HG02973 (cell line): ENCODE results near the gene ZIC4.

Experiments used
- ATAC-seq: cut with Tn5 transposase; IDR thresholded peaks from one replicate; pipeline ENCODE4 v1.9.1; 2021; ENCODE audit warnings: moderate library complexity; ENCODE audit not compliant: unreplicated experiment

The ZIC4 gene

DNA sequence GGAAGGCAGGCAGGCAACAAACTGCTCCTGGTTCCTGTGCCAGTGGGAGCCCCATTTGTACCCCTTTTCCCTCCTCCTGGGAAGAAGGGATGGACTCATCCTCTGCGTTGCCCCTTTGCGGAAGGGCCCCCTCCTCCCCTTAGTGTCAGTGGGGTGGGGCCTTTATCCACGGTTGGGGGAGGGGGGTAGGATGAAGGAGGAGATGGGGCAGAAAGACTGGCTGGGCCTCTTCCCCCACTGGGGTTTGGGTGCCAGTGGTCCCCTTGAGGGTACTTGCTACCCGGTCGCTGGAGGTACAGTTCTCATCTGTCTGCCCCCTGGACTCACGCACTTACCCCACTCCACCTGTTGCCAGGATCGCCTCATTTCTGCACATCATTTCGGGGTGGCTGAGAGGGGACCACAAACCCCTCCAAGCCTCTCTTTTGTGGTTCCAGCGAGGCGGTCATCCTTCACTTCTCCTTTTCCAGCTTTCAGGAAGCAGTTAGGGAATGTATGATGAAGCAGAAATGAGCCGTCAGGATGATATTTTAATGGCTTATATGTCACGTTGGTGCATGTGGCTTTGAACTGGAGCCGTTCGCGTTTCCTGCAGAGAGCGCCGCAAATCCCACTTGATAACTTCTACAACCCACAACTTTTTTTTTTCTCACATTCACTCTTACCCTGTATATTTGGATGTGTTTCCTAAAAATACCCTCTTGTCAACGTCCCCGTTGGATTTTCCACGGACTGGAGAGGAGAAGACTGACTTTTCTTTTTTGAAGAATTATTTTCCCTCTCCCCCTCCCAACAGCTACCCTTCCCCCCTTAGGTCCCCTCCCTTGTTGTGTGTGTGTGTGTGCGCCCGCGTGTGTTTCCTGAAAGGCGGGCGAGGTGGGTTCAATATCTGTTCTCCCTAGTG, at the start of gene ZIC4:
Gene ZIC4, minus strand, starts transcription at position 516 of the 904 bp plus-strand sequence. CDS start 3,746 bp downstream, outside the sequence.
- no peak for ATAC-seq

DNA sequence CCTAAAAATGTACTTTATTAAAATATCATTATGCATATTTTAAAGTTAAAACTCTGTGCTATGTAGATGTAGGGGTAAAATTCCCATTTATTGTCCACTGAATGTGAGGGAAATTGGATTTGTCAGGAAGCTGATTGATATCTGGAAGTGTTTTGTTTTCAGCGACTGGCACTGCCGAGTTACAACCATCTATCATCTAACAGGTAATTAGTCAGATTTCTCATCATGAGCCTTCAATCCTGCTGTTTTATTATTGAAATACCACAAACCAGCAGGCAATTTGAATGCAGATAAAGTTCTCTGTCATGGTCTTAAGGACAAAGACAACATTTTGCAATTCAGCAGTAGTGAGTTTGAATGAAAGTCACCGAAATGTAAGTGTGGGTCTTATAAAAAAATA, 43.3 kb upstream of the ZIC4 start:
- no peak for ATAC-seq

DNA sequence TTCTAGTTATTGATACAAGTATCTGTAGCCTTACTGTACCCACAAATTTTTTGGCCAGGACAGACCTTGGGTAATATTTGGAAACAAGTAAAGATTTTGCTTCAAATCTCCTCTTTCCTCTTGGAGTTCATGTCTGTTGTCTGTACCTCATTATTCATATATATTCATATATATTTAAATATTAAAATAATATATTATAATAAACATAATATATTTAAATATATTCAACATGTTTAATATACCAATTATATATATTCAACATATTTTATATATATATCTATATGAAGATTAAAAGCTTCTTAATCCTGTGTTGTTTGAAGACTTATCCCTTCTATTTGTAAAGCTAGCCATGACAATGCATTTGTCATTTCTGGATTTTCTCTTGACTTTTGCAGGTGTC, 40.9 kb upstream of the ZIC4 start:
- ATAC-seq = no peak

DNA sequence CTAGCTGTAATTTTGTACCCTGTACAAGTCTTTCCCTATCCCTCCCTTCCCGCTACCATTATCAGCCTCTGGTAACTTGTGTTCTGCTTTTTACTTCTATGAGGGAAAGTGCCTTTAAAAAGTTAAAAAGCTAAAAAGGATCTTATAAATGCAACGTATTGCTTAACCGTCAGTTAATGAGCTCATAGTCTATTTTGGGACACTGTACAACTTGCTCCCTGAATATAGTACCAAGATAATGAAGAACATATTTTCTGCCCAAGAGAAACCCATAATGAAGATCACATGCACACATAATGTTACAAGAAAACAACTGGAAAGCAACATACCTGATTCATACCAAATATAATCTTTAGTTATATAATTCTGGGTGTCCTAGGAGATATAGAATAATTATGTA, 25.4 kb upstream of the ZIC4 start:
- no peak for ATAC-seq

DNA sequence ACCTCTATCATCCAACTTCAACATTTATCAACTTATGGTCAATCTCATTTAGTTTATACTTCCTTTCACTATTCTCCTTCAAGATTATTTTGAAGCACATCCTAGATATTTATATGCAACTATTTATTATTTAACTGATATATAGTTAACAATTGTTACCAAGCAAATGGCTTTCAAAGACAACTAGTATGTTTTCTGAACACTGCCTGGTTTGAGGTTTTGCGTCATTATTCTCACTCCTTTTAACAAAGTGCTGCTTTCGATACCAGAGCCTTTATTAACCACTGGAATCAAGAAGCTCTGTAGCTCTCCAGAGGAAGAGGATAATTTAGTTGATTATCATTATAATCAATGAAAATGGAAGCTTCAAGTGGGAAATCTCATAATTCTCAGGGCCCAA, 22.4 kb upstream of the ZIC4 start:
- no peak for ATAC-seq

DNA sequence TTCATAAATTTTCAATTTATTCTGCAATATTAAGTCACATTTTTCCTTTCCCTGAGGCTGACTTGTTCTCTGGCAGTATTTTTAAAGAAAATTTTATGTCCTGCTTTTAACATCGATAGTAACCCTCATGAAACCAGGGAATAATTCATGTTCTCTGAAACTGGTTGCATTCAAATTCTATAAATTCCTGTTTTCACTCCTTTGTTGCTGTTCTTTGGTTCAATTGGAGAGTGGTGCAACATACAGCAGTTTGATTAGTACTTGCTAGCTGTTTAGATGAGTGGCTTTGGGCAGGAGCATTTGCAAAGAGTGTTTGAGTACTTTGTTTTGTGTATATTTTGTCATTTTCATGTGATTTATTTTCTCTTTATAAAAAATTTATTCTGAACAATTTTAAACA, 22.0 kb upstream of the ZIC4 start:
- ATAC-seq = no peak

DNA sequence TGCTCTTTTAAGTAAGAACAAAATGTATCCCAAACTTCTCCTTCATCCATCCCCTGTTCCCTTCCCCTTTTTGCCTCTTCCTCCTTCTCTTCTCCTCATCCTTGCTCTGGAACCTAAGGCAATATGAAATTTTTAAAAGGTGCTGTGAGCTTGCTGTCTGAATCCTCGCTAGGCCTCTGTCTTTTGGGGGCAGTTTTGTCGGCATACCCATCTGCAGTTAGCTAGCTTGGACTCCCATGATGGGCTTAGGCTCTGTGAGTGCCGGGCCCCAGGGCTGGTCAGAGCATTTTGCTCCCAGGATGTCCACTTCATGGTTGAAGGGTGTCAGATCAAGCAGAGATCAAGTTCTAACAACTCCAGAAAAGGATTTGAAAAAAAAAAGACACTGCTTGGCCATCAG, 21.4 kb upstream of the ZIC4 start:
- ATAC-seq = no peak

DNA sequence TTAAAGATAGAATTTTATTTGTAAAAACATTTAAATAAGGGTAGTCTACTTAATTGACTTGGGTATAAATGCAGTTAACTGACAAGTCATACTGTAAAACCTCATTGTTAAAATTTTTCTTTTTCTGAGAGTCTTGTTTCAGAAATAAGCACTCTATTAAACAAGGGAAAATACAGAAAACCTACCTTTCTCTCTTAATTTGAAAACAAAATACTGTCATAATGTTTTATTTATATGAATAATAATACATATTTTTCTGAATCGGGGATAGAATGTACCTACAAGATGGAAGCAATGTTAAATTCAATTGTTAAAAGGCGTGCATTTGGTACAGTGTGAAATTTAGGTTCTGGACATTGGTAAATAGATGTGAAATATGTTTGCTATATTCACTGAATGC, 20.6 kb upstream of the ZIC4 start:
- no peak for ATAC-seq

DNA sequence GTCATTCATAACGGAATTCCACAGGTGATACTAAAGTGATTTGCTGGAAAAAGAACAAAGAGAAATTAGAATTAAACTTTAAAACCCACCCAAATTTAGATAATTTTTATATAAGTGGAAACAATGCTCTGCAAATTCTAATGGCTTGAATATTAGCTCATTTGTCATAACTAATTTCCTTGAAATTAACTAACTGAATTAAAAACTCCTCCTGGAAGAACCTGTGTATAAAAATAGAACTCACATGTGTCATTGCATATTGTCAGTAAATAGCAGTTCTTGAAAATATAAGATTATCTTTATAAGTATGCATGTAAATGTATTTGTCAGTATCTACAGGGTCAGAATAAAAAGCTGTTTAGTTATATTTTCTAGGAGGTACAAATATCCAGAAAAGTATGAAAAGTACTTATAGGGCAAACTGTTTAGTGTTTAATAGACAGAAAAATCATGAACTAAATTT, 19.1 kb upstream of the ZIC4 start:
- no peak for ATAC-seq

DNA sequence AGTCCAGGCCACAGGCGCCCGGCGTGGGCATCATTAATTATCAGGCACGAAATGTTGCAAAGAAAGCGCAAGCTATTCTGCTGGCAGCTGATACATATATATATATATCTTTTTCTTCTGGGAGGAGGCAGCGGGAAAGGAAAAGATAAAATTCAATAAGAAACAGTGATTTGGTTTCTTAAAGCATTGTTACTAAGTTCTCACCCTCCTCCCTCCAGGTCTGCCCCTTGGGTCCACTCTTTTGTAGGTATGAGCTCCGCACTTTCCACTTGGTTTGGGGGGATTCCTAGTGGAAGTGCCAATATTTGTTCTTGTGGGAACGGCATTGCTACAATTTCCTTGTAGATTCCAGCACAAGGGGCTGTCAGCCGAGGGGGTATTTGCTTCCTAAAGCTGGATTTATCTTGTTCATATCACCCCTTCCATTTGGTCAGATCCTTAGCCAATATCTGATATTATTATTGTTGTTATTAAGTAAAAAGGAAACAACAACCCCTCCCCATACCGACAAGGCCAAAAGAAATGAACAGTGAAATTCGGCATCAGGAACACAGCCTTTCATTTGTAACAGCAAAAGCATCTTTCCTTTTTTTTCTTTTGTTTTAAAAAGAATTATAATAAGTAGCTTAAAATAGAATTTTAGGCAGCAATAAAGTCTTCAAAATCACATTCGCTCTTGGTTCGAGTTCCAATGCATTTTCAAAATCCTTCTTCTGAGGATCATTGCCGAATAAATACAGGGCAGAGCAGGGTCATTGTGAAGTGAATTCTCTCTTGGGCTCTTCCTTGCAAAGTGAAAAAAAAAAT, 18.4 kb upstream of the ZIC4 start:
- ATAC-seq = no peak

DNA sequence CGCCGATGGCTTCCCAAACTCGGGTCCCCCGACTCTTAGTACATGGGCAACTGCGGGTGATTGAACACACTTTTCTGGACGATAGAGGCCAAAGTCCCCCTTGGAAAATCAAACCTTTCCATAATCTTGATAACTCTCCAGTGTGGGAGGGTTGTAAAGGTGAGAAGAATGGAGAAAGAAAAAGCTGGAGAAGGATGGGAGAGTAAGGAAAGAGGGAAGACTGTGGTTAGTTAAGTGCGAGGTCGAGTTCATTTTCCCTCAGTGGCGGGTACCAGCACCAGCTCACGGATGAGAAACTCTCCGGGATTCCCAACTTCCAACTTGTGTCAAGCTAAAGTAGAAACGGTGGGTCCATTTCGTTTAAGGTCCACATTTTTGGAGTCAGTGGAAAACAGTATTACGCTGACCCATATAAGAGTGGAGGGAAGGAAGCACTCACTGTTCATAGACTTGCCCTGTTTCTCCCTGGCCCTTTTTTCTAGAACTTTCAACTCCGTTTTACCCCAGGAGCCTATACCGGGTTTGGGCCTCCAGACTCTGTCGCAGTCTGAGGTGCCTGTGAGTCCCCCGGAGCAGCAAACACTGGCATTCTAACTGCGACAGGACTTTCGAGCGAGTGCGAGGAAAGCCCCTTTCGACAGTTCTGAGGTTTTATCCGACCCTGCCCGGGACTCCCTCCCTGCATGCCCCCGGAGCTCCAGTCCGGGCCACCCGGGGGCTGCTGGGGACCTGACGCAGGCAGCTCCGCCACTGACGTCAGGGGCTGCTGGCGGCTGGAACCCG, 17.6 kb upstream of the ZIC4 start:
- no peak for ATAC-seq

DNA sequence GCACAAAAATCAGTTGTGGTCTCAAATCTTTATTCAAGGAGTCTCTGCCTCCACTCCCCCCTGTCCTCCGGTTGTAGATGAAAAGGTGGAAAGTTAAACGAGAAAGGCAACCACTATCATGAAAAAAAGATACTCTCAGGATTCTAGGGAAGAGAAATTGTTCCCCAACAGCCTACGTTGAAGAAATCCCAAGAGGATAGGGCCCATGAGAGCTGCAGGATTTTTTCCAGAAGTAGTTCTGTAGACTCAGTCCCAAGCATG, 17.1 kb upstream of the ZIC4 start:
- ATAC-seq = no peak

DNA sequence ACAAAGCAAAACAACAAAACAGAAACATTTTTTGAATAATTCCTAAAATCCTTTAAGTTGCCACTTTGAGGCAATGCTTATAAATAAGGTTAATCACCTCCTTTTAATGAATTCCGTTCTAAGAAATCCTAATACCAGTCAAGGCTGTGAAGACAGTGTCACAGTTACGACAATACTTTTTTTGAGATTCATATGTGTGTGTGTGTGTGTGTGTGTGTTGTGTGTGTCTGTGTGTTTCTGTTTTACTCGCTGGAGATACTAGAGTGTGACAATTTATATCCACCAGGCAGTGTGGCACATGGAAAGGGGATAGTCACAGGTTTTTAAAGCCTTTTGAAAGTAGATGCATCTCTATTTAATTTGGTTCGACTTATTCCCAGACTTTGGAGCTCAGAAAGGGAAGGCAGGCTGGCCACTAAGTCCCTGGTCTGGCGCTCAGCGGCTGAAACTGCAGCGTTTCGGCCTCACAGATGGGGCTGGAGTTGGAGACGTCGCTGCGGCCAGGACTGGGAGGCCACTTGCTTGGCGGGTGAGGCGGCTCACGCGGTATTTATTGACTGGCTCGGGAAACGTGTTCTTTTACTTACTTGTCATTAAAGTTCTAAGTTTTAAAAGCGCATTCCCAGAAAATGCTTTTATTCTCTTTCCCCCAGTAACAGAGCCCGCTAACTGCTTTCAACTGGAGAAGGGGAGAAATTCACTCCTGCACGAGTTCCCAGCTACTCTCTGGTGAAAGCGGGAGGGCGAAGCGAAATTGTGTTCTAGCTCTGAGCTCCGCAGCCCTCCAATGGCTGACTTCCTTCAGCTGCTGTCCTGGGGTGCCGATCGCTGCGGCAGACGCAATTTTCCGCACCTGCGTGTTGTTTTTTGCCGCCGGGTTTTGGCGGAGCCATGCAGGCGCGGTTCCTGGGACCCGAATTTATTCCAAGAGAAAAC, 16.5 kb upstream of the ZIC4 start:
- no peak for ATAC-seq

DNA sequence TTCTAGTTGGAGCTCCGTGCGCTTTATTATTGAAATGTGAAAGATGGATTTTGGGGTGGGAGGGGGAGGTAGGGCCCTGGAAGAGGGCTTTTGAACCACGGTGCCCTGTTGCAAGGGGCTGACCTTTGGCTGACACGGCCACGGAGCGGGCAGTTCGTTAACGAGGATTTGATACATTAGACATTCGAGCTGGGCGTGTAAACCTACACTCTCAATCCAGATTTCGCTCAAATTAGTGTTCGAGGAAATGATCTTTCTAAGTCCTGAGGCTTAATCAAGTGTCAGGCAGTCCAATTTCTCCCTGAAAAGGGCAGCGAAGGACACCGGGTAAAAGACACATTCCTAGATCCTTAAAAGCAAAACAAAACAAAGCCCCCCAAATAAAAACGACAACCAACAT, 15.9 kb upstream of the ZIC4 start:
- ATAC-seq = no peak

DNA sequence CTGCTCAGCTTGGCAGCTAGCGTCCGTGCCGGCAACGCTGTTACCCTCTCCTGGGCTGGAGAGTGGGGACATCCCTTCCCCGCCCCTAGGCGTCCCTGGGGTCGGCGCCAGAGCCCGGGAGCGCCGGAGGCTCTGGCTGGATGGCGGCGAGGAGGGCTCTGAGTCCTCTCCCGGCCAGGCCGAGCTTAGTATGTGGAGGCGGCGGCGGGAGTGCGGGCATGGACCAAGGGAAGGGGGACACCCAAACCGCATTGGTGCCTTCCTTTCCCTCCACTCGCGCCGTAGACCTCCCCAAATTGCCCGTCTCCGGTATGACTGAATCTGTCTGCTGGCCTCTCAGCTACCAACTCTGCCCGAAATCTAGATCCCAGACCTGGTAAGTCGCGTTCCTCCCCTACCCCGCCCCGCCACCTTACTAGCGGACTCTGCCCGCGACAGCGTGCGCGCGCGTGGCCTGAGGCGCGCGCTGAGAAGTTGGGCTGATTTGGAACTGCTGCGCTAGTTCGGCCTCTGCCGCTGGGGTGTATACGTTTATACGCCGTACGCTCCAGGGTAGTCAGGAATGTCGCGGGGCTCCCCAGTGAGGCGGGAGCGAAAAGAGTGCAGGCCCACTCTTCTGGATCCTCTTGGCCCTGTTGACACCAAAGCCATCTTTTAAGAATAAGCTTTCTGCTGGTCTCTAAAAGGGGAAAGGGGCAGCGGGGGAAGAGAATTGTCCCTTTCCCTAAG, 15.0 kb upstream of the ZIC4 start:
- ATAC-seq = no peak

DNA sequence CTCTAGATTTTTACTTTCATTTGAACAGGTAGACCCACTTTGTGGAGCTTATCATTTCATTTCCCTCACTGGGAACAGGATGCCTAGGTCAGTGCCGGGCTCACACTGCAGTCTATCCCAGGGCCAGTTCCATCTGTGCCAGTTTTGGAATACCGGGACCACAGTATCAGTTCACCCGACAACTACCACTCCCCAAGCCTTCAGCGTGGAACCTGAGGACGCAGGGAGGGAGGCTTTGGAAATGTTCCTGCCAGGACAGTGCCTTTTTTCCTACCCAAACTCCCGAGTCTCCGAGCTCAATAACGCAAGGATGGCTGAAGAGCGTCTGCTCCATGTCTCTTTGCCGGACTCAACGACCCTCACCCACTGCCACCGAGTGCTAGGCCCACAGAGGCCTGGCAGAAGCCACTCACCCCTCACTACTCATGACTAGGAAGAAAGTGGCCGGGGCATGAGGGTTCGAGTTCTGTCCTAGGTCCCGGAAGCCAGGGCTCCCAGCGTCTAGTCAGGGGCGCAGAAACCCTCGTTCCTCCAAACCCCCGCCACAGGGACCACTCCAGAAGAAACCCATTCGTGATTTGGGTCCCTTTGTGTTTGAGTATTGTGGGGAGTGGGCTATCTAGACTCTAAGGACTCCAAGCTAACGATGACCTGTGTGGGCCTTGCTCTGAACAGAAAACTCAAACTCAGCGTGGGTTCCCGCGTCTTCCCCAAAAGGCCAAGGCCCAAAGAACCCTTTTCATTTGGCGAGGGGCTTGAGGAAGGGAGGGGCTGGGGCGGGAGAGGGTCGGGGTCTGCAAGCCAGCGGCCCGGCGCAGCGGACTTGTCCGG, 14.2 kb upstream of the ZIC4 start:
- ATAC-seq = no peak

DNA sequence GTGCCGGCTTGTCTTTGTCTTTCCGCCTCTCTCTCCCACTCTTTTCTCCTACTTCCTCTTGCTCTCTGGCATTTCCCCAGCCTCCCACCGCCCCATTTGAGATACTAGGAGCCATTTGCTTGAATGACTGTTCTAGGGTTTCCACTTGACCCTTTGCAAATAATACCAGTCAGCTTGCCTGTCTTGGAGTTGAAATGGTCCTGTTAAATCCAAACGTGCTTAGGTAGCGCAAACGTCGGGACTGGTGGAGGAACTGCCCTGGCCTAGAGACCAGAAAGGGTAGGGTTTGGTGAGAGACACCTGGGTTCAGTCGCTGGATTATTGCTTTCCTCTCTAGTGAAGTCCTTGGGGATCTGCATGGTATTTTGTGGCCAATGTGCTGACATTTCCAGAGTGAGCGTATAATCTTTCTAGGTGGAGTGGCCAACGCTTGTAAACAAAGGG, 13.5 kb upstream of the ZIC4 start:
- ATAC-seq = no peak

DNA sequence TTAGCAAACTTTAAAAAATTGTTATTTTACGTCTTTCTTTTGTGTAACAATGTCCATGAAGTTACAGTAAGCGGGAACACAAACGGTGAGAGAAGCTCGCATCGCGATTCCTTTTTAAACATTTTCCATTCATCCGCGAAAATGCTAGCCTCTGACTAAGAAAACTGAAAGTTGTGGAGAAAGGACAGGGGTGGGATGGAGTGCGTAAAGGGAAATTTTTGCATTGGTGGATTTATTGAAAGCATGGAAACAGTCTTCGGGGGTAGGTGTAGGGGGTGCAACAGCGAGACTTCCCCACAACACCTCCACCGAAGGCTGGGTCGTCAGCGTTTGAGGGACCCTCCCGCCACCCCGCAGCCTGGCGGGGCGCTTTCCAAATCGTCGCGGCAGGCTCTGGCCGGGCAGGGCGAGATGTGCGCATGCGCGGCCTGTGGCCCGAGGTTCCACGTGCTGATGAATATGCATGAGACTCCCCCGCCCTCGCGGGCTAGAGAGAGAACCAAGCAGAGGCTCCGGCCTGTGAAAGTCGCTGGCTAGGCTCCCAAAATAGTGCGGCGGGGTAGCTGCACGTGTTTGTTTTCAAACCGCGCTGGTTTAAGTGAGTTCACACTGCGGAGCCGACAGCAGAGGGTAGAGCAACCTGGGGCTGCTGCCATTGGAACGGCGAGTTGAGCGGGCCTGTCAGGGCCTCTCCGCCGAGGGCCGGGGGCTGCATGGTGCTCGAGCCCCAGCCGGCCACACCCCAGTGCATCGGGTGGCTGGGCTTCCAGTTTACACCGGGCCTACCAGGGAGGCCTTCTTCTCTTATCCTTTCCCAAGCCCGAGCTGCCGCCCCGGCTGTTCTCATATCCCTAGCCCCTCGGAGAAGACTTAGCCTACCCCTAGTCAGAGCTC, 12.7 kb upstream of the ZIC4 start:
- ATAC-seq = no peak
